Measurements from ENCODE around the gene SPEG. TPM values are rescaled to one million over a fixed set of nuclear protein-coding genes. Genes with fewer than 3 reads are reported as not detected.
A peak's percentile ranks its signal among the peaks of the same experiment; 100 is the strongest.

SPEG gene
- total and polyA plus RNA-seq, 2 experiments from 2014 or later: 12.6 to 32.4 TPM

- H3K9me2 ChIP-seq (ENCODE audit: insufficient read depth): no peaks in the 10 kb centered on the region
- peaks cover 18% of the 10 kb centered on the region for H4K20me1 ChIP-seq (replicated peaks; ENCODE audit: insufficient read depth)
- 0 out of 2 replicates have a peak overlapping the region, but pooled peaks have one; percentile 55 for H3K27ac ChIP-seq (ENCODE audit: low read depth)
- H3K27me3 ChIP-seq (ENCODE audit: insufficient read depth): peaks cover 6% of the 10 kb centered on the region; the same call in 1 of the 2 replicates
- H3K4me1 Mint-ChIP-seq: peaks cover 34% of the 10 kb centered on the region
- no peak overlapping the region for H2AFZ ChIP-seq
- H3K4me3 Mint-ChIP-seq: no peak overlapping the region; the same call in 2 of the 3 replicates
- no peak overlapping the region for H3K27ac Mint-ChIP-seq
- H3K36me3 Mint-ChIP-seq (ENCODE audit: low read depth): peaks cover 30% of the 10 kb centered on the region
- no peak overlapping the region for H3K4me3 ChIP-seq
- DNase-seq (ENCODE audit: low spot score): no peak
- peak overlapping the region; percentile 69; the same call in 1 of the 2 replicates for H3K4me2 ChIP-seq
- H3F3A ChIP-seq (replicated peaks; ENCODE audit: low read depth): peaks cover 19% of the 10 kb centered on the region; the same call in 1 of the 2 replicates
- H3K27me3 Mint-ChIP-seq (ENCODE audit: insufficient read depth, low read depth, poor library complexity): peaks cover 29% of the 10 kb centered on the region
- no peaks in the 10 kb centered on the region; the same call in 2 of the 3 replicates for H3K9me3 Mint-ChIP-seq
- no peak for TF ChIP-seq STAT1 (IDR thresholded peaks at IDR 0.05; ENCODE audit: unreplicated experiment)
- TF ChIP-seq EZH2phosphoT487 (IDR thresholded peaks at IDR 0.05; ENCODE audit: unreplicated experiment): no peak
- no peak for TF ChIP-seq CREB1 (CRISPR knock-in tag; IDR thresholded peaks at IDR 0.05; ENCODE audit: low read depth)
- TF ChIP-seq POLR2AphosphoS5 (IDR thresholded peaks at IDR 0.05; ENCODE audit: low read depth): no peak
- no peak for TF ChIP-seq ZNF462 (CRISPR knock-in tag; IDR thresholded peaks at IDR 0.05)
- TF ChIP-seq NANOG (IDR thresholded peaks at IDR 0.05; ENCODE audit: borderline replicate concordance): no peak
- no peak for TF ChIP-seq REST (IDR thresholded peaks at IDR 0.05; ENCODE audit: unreplicated experiment)
- TF ChIP-seq CTCF (conservative IDR thresholded peaks at IDR 0.05; ENCODE audit: low read depth in 2 of 2): no peak
- TF ChIP-seq ETS1 (IDR thresholded peaks at IDR 0.05): no peak
- TF ChIP-seq ZNF114 (CRISPR knock-in tag; IDR thresholded peaks at IDR 0.05): no peak
- TF ChIP-seq ZNF331 (CRISPR knock-in tag; IDR thresholded peaks at IDR 0.05; ENCODE audit: low read depth): no peak
- TF ChIP-seq EZH2 (IDR thresholded peaks at IDR 0.05; ENCODE audit: low read depth, unreplicated experiment): no peak
- TF ChIP-seq JUNB (IDR thresholded peaks at IDR 0.05; ENCODE audit: unreplicated experiment): no peak
- peaks cover 9% of the 10 kb centered on the region for H3K36me3 ChIP-seq (ENCODE audit: insufficient read depth)
- peaks cover 29% of the 10 kb centered on the region for H3K4me1 ChIP-seq (ENCODE audit: insufficient read depth)
- no peak for ATAC-seq
- H3K79me2 ChIP-seq (replicated peaks; ENCODE audit: insufficient read depth): peaks cover 14% of the 10 kb centered on the region
Observed at GRCh38 chr2:219538956-219539788, 104.5 kb downstream of the SPEG start.

All from GM23338 (cell line).